ENCODE measurements around the gene PDE9A. TPM values are rescaled to one million over a fixed set of nuclear protein-coding genes. Genes with fewer than 3 reads are reported as not detected.

PDE9A gene
- total and polyA plus RNA-seq, 2 of the 4 experiments (the other 2 are of a cell fraction), result 0.89 to 0.90 TPM

DNA sequence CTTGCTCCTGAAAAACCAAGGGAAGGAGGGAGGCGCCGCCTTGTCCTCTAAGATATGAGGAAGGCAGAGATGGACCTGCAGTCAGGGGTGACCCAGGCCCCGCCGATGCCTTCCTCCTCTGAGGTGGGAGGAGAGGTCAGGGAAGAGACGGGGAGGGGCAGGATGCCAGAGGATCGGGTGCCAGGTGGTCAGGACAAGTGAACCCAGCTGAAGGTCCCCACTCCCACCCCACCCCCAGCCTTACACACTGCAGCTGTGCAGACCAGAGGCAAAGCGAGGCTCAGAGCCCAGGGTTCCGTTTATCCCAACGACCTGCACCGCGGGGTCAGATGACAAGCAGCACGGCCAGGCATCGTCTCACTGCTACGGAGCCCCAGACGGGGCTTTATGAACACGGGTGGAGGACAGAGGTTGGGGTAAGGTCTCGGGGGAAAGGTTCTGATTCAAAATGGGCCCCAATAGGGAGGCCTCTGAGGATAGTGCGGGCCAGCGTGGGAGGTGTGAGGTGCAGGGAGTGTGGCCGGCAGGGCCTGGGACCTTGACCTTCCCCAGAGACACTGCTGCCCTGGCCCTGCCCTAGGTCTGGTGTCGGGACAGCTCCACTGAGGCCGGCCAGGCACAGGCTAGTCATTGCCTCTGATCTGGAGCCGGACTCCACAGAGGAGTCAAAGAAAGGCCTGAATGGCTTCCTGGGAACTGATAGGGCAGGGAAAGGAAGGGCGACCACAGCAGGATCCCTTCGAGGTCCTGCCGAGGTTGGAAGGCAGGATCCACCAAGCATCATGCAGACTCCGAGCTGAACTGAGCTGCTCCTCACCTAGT lies 113.5 kb downstream of the PDE9A start:
- Histone ChIP-seq H2BK15ac (ENCODE audit: low read depth, low read length) (no peak overlapping the region), H3K79me1 (ENCODE audit: low read depth in 1 of 2, low read length in 2 of 2) (no peaks in the 10 kb centered on the region), H3K36me3 (ENCODE audit: control insufficient read depth, insufficient read depth, low read length) (peaks cover 9% of the 10 kb centered on the region; the same call in 1 of the 2 replicates), H3K4me1 (ENCODE audit: control insufficient read depth, insufficient read depth, low read length) (no peaks in the 10 kb centered on the region), H3K18ac (ENCODE audit: low read depth, low read length) (no peak overlapping the region), H2AK9ac (replicated peaks; ENCODE audit: low read depth, low read length, poor library complexity) (no peak overlapping the region), H3K56ac (ENCODE audit: extremely low read depth, insufficient read depth, low read length) (no peak overlapping the region), H3K23ac (ENCODE audit: low read depth, low read length) (no peak overlapping the region), H3K4me2 (ENCODE audit: low read depth, low read length) (no peak overlapping the region), H3K9me3 (ENCODE audit: control insufficient read depth, insufficient read depth, low read length) (no peaks in the 10 kb centered on the region), H3K4ac (ENCODE audit: low read depth, low read length) (no peak overlapping the region), H3K9me1 (ENCODE audit: insufficient read depth, low read length) (peaks cover 6% of the 10 kb centered on the region; the same call in 1 of the 2 replicates), H4K5ac (ENCODE audit: low read depth, low read length) (no peak overlapping the region), H2BK5ac (ENCODE audit: low read depth, low read length, poor library complexity, severe bottlenecking) (no peak overlapping the region), H2BK120ac (ENCODE audit: low read depth, low read length) (no peak overlapping the region), H3K27ac (ENCODE audit: insufficient read depth, low read length) (no peak overlapping the region), H3K27me3 (ENCODE audit: control insufficient read depth, insufficient read depth, low read length) (0 out of 2 replicates have a peak, but pooled peaks cover 2% of the 10 kb centered on the region), H2AK5ac (ENCODE audit: low read depth, low read length) (no peak overlapping the region), H2BK20ac (ENCODE audit: low read depth, low read length) (no peak overlapping the region), H2AFZ (replicated peaks; ENCODE audit: low read length, poor library complexity) (no peak overlapping the region), H4K91ac (ENCODE audit: insufficient read depth, low read depth, low read length) (no peak overlapping the region), H3K14ac (replicated peaks; ENCODE audit: low read depth, low read length) (no peak overlapping the region), H3K9ac (ENCODE audit: low read depth, low read length) (no peak overlapping the region), H3K4me3 (ENCODE audit: insufficient read depth, low read depth, low read length) (no peak overlapping the region), H4K8ac (ENCODE audit: low read depth in 2 of 2, low read length in 2 of 2) (no peak overlapping the region), H4K20me1 (ENCODE audit: insufficient read depth, low read length) (no peaks in the 10 kb centered on the region; the same call in 1 of the 2 replicates)
- ChIA-PET POLR2A (ENCODE audit: unreplicated experiment) (no interaction called here), CTCF (no interaction called here)
- dilution Hi-C loops (cut with HindIII; ENCODE audit: low sequenced_read_pairs, unreplicated experiment) (no loop called here), in situ Hi-C loops (cut with MboI; ENCODE audit: low sequenced_read_pairs) (loop anchor here (25.0 kb wide), 1 partner anchor 95 kb away; no protein-coding TSS in a partner anchor), intact Hi-C loops (cut with micrococcal nuclease) (no loop called here)
- no TSS peak for BruUV-seq (replicated peaks)
- TF ChIP-seq POLR2A (IDR thresholded peaks at IDR 0.05; ENCODE audit: low read depth, low read length) (no peak), NFE2L2 (IDR thresholded peaks at IDR 0.05; ENCODE audit: low read depth, low read length) (no peak), RFX5 (IDR thresholded peaks at IDR 0.05; ENCODE audit: low read depth, low read length) (no peak), MAFK (IDR thresholded peaks at IDR 0.05; ENCODE audit: low read depth, low read length) (no peak), CTCF (conservative IDR thresholded peaks at IDR 0.05; ENCODE audit: low read depth, low read length) (no peak), MAZ (IDR thresholded peaks at IDR 0.05; ENCODE audit: borderline replicate concordance, low read depth, low read length) (no peak), MXI1 (IDR thresholded peaks at IDR 0.05; ENCODE audit: borderline replicate concordance, low read depth, low read length) (no peak), SMC3 (IDR thresholded peaks at IDR 0.05; ENCODE audit: low read depth, low read length) (no peak), RAD21 (IDR thresholded peaks at IDR 0.05; ENCODE audit: low read length) (no peak), CHD1 (IDR thresholded peaks at IDR 0.05; ENCODE audit: low read depth, low read length) (no peak), BHLHE40 (IDR thresholded peaks at IDR 0.05; ENCODE audit: low read depth, low read length) (no peak), CEBPB (IDR thresholded peaks at IDR 0.05; ENCODE audit: low read depth, low read length) (no peak)
- TF ChIP-seq, protein P1, sequence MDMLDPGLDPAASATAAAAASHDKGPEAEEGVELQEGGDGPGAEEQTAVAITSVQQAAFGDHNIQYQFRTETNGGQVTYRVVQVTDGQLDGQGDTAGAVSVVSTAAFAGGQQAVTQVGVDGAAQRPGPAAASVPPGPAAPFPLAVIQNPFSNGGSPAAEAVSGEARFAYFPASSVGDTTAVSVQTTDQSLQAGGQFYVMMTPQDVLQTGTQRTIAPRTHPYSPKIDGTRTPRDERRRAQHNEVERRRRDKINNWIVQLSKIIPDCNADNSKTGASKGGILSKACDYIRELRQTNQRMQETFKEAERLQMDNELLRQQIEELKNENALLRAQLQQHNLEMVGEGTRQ (IDR thresholded peaks at IDR 0.05; ENCODE audit: low read depth, low read length), result no peak
- TF ChIP-seq, protein P2, sequence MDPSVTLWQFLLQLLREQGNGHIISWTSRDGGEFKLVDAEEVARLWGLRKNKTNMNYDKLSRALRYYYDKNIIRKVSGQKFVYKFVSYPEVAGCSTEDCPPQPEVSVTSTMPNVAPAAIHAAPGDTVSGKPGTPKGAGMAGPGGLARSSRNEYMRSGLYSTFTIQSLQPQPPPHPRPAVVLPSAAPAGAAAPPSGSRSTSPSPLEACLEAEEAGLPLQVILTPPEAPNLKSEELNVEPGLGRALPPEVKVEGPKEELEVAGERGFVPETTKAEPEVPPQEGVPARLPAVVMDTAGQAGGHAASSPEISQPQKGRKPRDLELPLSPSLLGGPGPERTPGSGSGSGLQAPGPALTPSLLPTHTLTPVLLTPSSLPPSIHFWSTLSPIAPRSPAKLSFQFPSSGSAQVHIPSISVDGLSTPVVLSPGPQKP (IDR thresholded peaks at IDR 0.05; ENCODE audit: borderline replicate concordance, low read depth, low read length), result no peak
- 60% methylated on average over 5 of the region's 27 CpGs; no CpG with 5 or more reads in 1 of the 2 experiments for WGBS, 2 experiments (ENCODE audit: extremely low coverage in 2 of 2, insufficient read length in 1 of 2)
- ATAC-seq (ENCODE audit: low read depth) (no peak), DNase-seq (no peak)
